Stomach (tissue), 9 donors: Measurements from ENCODE around the gene SPOP. TPM values are rescaled to one million over a fixed set of nuclear protein-coding genes. Genes with fewer than 3 reads are reported as not detected.
A peak's percentile ranks its signal among the peaks of the same experiment; 100 is the strongest.

Experiments used
- DNase-seq, 2 donors: peaks; one replicate each; pipeline versions ENCODE4 v3.0.0 to v3.0.0-alpha.2; 2013 to 2019
- H3K27ac ChIP-seq, 5 donors: fragments of 200-600 bp in 4 of 5; sonication (generic) in 4 of 5; one replicate each; pipeline ENCODE4 v1.5.1; 2013 to 2019; ENCODE audit warnings: mild to moderate bottlenecking in 1 of 5, moderate library complexity in 1 of 5
- H3K27me3 ChIP-seq, 3 donors: fragments of 200-600 bp; sonication (generic); one replicate each; pipeline ENCODE4 v1.5.1; 2017 to 2019; ENCODE audit warnings: mixed run types in 1 of 3
- H3K36me3 ChIP-seq, 4 donors: fragments of 200-600 bp; sonication (generic); 1 replicate in 3 of 4; 2 replicates in 1 of 4; pipeline ENCODE4 v1.5.1; 2016 to 2019
- H3K4me1 ChIP-seq, 4 donors: fragments of 200-600 bp; sonication (generic); one replicate each; pipeline ENCODE4 v1.5.1; 2016 to 2019
- H3K4me3 ChIP-seq, 4 donors: fragments of 200-600 bp; sonication (generic) in 3 of 4; one replicate each; pipeline ENCODE4 v1.5.1; 2016 to 2019; ENCODE audit warnings: mild to moderate bottlenecking in 1 of 4
- H3K9me3 ChIP-seq, 4 donors: fragments of 200-600 bp; sonication (generic); one replicate each; pipeline ENCODE4 v1.5.1; 2016 to 2019
- EP300 ChIP-seq: sonication (generic); formaldehyde crosslinking; IDR thresholded peaks from one replicate; pipeline ENCODE4 v1.6.1; 2017; ENCODE audit warnings: antibody characterized with exemption
- POLR2A ChIP-seq, 4 donors: fragments of 450-650 bp; IDR thresholded peaks; one replicate each; pipeline ENCODE4 v1.6.1; 2016; ENCODE audit warnings: antibody characterized with exemption in 4 of 4, control low read depth in 2 of 4, mild to moderate bottlenecking in 1 of 4, moderate library complexity in 1 of 4
- POLR2AphosphoS5 ChIP-seq, 3 donors: sonication (generic); formaldehyde crosslinking; IDR thresholded peaks; one replicate each; pipeline ENCODE4 v1.6.1; 2016; ENCODE audit warnings: antibody characterized with exemption in 3 of 3
- WGBS, 5 donors: extraction: QIAGEN DNeasy Blood & Tissue Kit in 3 of 5; methylation state at CpG; one replicate each; pipeline versions ENCODE4 v1.1.5 to v1.1.7; 2013 to 2018; 5-methylcytosine and 5-hydroxymethylcytosine counted together
- intact Hi-C: fragments of 100-400 bp; cut with DNase I; formaldehyde crosslinking; loops from one replicate; pipeline ENCODE4 v1.15.1; 2023; ENCODE audit warnings: low total_unique reads
- polyA plus RNA-seq, 3 donors: library from polyadenylated mRNA; stranded (reverse); fragments of 200-250 nt; gene quantifications; one replicate each; pipeline ENCODE4 v1.2.3, GENCODE V29; 2013
- total RNA-seq, 5 donors: library from RNA; depleted of rRNA; stranded (reverse); fragments of >200 nt; gene quantifications; one replicate each; pipeline versions ENCODE4 v1.1.0 to v1.2.3, GENCODE V29; 2014 to 2016
- TF ChIP-seq, protein P1 (sequence below), 7 experiments: fragments of 450-650 bp in 4 of 7; fragments of 200-600 bp in 3 of 7; sonication (generic) in 3 of 7; IDR thresholded peaks; one replicate each; pipeline ENCODE4 v1.5.1; 2016 to 2019; ENCODE audit warnings: antibody characterized with exemption in 7 of 7, control low read depth in 2 of 7, mild to moderate bottlenecking in 1 of 7
- donor health status: healthy with polysubstance abuse.
- donor health status: Bipolar disorder and iron deficiency.
- donor health status: healthy.

The SPOP gene
- total and polyA plus RNA-seq, 8 donors: 17.5 to 309 (median 41.6) TPM

DNA sequence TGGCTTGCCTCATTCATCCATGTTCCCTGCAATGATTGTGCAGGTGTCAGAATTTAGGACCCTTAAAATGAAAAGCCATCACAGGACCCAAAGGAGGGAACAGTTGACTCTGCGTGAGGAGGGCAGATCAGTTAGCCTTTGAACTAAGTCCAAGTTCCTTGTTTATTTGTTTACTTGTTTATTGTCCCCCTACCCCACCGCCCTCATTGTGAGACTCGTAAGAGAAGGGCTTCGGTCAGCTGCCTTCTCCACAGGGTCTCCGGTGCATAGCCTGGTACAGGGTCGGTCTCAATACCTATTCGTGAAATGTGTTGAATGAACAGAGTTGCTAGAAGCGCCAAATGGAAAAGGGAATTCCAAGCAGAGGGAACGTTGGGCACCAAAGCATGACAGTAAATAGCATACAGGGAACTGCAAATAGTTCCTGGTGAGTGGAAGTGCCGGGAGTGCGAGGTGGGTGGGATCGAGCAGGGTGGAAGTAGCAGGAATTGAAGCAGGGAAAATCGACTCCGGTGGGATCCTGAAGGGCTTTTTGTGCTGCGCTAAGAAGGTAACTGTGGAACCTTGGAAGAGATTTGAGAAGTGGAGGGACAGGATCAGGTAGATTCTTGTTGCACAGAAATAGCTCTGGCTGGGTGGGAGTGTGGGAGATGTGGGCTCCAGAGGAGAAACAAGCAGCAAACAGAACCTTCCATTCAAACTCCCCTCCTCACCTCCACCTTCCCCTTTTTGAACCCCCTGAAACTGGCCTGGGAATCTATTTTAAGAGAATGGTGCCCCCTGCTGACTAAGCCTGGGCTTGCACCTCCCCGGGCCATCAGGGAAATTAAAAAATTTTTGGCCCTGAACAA is 17.2 kb upstream of the SPOP start:
- peak overlapping the region in 1 of 4 donors; percentile 13 for H3K4me3 ChIP-seq
- WGBS, 5 donors: 13 to 25% (median 20%) methylated on average over 16 of the region's 16 CpGs

DNA sequence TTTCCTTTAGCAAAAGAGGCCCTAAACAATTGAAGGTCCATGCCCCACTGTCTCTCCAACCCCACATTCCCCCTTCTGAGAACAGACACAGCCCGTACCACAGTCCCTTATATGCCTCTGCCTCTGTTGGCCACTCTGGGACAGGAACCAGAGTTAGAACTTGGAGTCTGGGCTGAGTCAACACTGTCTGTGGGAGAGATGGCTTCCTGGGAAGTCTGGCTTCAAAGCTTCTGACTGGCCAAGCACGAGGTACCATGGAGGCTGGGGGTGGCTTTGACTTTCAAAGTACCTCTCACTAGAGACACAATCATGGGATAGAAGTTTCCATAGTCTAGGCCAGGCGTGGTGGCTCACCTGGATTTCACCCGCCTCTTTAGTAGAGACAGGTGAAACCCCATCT is 14.9 kb upstream of the SPOP start:
- DNase-seq: no peak
- TF ChIP-seq EP300 (no peak), POLR2AphosphoS5 (IDR thresholded peaks at IDR 0.05) (no peak), POLR2A (IDR thresholded peaks at IDR 0.05) (no peak)
- TF ChIP-seq, protein P1, sequence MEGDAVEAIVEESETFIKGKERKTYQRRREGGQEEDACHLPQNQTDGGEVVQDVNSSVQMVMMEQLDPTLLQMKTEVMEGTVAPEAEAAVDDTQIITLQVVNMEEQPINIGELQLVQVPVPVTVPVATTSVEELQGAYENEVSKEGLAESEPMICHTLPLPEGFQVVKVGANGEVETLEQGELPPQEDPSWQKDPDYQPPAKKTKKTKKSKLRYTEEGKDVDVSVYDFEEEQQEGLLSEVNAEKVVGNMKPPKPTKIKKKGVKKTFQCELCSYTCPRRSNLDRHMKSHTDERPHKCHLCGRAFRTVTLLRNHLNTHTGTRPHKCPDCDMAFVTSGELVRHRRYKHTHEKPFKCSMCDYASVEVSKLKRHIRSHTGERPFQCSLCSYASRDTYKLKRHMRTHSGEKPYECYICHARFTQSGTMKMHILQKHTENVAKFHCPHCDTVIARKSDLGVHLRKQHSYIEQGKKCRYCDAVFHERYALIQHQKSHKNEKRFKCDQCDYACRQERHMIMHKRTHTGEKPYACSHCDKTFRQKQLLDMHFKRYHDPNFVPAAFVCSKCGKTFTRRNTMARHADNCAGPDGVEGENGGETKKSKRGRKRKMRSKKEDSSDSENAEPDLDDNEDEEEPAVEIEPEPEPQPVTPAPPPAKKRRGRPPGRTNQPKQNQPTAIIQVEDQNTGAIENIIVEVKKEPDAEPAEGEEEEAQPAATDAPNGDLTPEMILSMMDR (IDR thresholded peaks at IDR 0.05): no peak
- Histone ChIP-seq H3K4me3 (no peak overlapping the region), H3K4me1 (peaks cover 5 to 43% (median 20%) of the 10 kb centered on the region in 4 donors), H3K9me3 (no peaks in the 10 kb centered on the region), H3K27ac (peak overlapping the region in 3 of 5 donors; percentile 58 to 89 (median 79)), H3K27me3 (no peaks in the 10 kb centered on the region), H3K36me3 (no peaks in the 10 kb centered on the region)
- intact Hi-C loops: loop anchor here (5.0 kb wide), 1 partner anchor 120 kb away; no protein-coding TSS in a partner anchor
- WGBS, 5 donors: 80 to 88% (median 82%) methylated on average over 4 of the region's 4 CpGs

More for the DNA sequence above, 17.2 kb upstream of the SPOP start:
- DNase-seq: peak; percentile 70 to 72
- no peaks in the 10 kb centered on the region for H3K27me3 ChIP-seq
- peaks cover 1 to 8% (median 6%) of the 10 kb centered on the region in 4 donors for H3K36me3 ChIP-seq
- no peak for TF ChIP-seq POLR2AphosphoS5 (IDR thresholded peaks at IDR 0.05)
- TF ChIP-seq, protein P1 (IDR thresholded peaks at IDR 0.05): peak in 6 of 7 experiments; percentile 70 to 98 (median 94)
- no peak for TF ChIP-seq POLR2A (IDR thresholded peaks at IDR 0.05)
- no peak for TF ChIP-seq EP300
- H3K4me1 ChIP-seq: peaks cover 5 to 29% (median 13%) of the 10 kb centered on the region in 4 donors
- intact Hi-C loops: loop anchor here (5.0 kb wide), 1 partner anchor 123 kb away; no protein-coding TSS in a partner anchor
- peak overlapping the region in 1 of 5 donors; percentile 31 for H3K27ac ChIP-seq
- H3K9me3 ChIP-seq: no peaks in the 10 kb centered on the region

DNA sequence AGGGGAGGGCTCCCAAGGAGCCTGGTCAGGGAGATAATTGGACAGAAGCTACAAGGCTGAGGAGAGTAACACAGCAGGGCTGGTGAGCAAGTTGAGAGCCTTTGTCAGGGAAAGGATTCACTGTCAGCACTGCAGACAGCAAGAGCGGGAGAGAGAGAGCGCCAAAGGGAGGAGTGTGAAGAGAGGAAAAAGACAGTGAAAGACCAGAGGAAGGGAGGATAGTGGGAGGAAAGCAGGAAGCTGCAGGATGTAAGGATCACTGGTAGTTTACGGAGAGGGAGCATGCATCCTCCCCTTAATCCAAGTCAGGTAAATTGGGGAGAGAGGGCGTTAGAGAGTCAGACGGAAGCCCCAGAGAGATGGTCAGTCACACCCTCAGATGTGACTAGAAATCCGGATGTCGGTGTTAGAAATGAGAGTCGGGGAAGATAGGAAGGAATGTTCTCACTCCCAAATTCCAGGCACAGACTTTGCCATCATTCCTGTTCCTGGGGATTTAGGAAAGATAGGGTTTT is 13.8 kb upstream of the SPOP start:
- 53 to 60% (median 56%) methylated on average over 8 of the region's 8 CpGs for WGBS, 5 donors
- H3K27ac ChIP-seq: peak overlapping the region in 4 of 5 donors; percentile 58 to 89 (median 72)
- no peak for DNase-seq
- H3K4me1 ChIP-seq: peaks cover 5 to 45% (median 22%) of the 10 kb centered on the region in 4 donors
- no peak for TF ChIP-seq POLR2A (IDR thresholded peaks at IDR 0.05)
- TF ChIP-seq, protein P1 (IDR thresholded peaks at IDR 0.05): no peak
- TF ChIP-seq POLR2AphosphoS5 (IDR thresholded peaks at IDR 0.05): no peak
- no peak for TF ChIP-seq EP300
- H3K27me3 ChIP-seq: no peaks in the 10 kb centered on the region
- no peaks in the 10 kb centered on the region for H3K36me3 ChIP-seq
- intact Hi-C loops: loop anchor here (5.0 kb wide), 1 partner anchor 119 kb away; no protein-coding TSS in a partner anchor
- no peak overlapping the region for H3K4me3 ChIP-seq
- H3K9me3 ChIP-seq: no peaks in the 10 kb centered on the region

DNA sequence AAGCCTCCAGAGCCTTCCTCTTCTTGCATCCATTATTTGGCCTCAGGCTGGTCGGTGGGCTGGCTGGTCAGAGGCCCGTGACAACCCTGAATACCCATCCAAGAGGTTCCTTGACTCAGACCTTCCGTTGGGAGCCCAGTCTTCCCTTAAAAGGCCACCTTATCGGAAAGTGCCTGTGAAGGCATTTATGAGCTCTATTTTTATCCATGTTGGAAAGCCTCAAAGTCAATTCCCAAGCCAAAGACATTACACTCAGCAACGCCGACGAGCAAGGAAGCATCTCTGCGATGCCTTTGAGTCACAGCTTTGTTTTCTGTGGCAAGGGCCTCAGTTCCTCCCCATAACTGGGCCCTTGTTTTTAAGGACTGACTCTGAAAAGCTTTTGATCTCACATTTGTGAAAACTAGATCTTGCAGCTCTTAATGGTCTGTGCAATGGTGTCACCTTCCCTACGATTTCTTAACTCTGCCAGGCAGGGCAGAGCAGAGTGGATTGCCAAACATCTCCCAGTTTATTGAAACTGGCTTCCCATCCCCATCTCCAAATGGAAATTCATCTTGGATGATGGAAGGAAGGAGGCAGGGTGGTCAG is 13.3 kb upstream of the SPOP start:
- H3K4me3 ChIP-seq: no peak overlapping the region
- no peaks in the 10 kb centered on the region for H3K9me3 ChIP-seq
- H3K27me3 ChIP-seq: no peaks in the 10 kb centered on the region
- TF ChIP-seq, protein P1 (IDR thresholded peaks at IDR 0.05): no peak
- TF ChIP-seq POLR2AphosphoS5 (IDR thresholded peaks at IDR 0.05): peak; percentile 42 to 91 (median 80)
- TF ChIP-seq EP300: peak; percentile 43
- peaks cover 5 to 43% (median 22%) of the 10 kb centered on the region in 4 donors for H3K4me1 ChIP-seq
- no peaks in the 10 kb centered on the region for H3K36me3 ChIP-seq
- peak in 1 of 2 donors; percentile 40 for DNase-seq
- 67 to 84% (median 75%) methylated on average over 9 of the region's 9 CpGs for WGBS, 5 donors
- H3K27ac ChIP-seq: peak overlapping the region in 4 of 5 donors; percentile 58 to 89 (median 72)
- intact Hi-C loops: loop anchor here (5.0 kb wide), 1 partner anchor 119 kb away; no protein-coding TSS in a partner anchor
